Left ventricle myocardium inferior (tissue), 1 donor: ENCODE results near the gene AKAP10. TPM values are rescaled to one million over a fixed set of nuclear protein-coding genes. Genes with fewer than 3 reads are reported as not detected.

ENCODE experiments used
- DNase-seq: peaks from one replicate; pipeline ENCODE4 v3.0.0-alpha.2; 2020
- H3K27ac ChIP-seq: fragments of 200-600 bp; replicated peaks from 2 replicates; pipeline ENCODE4 v1.8.0; 2021
- H3K27me3 ChIP-seq: fragments of 200-600 bp; 2 replicates; pipeline ENCODE4 v1.8.0; 2021; ENCODE audit warnings: low read depth
- H3K36me3 ChIP-seq: fragments of 200-600 bp; 2 replicates; pipeline ENCODE4 v1.8.0; 2021
- H3K4me1 ChIP-seq: fragments of 200-600 bp; 2 replicates; pipeline ENCODE4 v1.8.0; 2021
- H3K4me3 ChIP-seq: fragments of 200-600 bp; 2 replicates; pipeline ENCODE4 v1.8.0; 2021; ENCODE audit warnings: mild to moderate bottlenecking, moderate library complexity
- H3K9me3 ChIP-seq: fragments of 200-600 bp; replicated peaks from 2 replicates; pipeline ENCODE4 v1.8.0; 2021
- intact Hi-C: fragments of 100-400 bp; cut with micrococcal nuclease; formaldehyde crosslinking; loops from one replicate; pipeline ENCODE4 v1.11.0; 2022
- total RNA-seq: library from RNA; stranded (reverse); fragmentation: NEBNext Ultra II Directional; extraction: Animal tissue kit (Norgen Biotek cat#: 25700); gene quantifications from one replicate; pipeline ENCODE4 v1.2.1, GENCODE V29; 2021
- TF ChIP-seq, protein P1 (sequence below): fragments of 200-600 bp; IDR thresholded peaks from 2 replicates; pipeline ENCODE4 v1.8.0; 2021; ENCODE audit warnings: antibody characterized with exemption, mild to moderate bottlenecking, borderline replicate concordance
- donor health status: DM: no; HTN: yes; CAD: no; lungs with severe emphysema.

The AKAP10 gene
- total RNA-seq, 1 donor from 2014 or later: 12.9 TPM

DNA sequence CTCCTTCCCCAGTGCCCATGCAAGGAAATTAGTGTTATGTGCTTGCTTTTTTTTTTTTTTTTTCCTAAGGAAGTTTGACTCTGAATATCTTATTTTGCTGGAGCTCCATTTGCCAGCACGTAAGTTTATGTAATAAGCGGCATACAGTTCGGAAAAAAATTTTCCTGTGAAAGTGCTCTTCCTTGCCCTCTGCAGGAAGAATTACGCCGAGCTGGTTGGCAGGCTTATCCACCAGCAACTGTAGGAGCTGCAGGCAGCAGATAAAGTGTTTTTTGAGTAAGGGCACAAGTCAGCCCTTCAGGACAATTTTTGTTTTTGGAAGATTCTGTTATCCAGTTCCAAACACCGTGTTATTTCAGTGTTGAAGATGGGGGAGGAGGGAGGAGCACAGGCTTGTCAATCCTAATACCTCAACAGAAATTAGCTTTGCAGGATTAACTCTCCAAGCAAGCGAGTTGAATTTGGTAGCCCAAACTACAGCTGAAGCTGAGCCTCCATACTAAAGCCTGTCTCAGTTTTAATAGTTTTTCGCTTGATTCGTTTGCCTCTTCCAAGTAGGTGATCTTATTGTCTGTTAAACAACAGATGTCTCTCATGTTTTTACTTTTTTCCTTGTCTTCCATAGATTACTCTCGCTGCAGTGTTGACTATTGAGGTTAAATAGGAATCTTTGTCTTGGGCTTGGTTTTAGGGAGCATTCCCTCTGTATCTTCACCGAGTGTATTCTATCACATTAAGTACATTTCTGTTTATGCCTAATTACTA lies 32.7 kb upstream of the AKAP10 start:
- Histone ChIP-seq H3K4me1 (peaks cover 18% of the 10 kb centered on the region), H3K27ac (peak overlapping the region; percentile 87), H3K4me3 (peak overlapping the region; percentile 87), H3K36me3 (no peaks in the 10 kb centered on the region), H3K27me3 (peaks cover 71% of the 10 kb centered on the region), H3K9me3 (no peaks in the 10 kb centered on the region)
- intact Hi-C loops: no loop called here
- TF ChIP-seq, protein P1, sequence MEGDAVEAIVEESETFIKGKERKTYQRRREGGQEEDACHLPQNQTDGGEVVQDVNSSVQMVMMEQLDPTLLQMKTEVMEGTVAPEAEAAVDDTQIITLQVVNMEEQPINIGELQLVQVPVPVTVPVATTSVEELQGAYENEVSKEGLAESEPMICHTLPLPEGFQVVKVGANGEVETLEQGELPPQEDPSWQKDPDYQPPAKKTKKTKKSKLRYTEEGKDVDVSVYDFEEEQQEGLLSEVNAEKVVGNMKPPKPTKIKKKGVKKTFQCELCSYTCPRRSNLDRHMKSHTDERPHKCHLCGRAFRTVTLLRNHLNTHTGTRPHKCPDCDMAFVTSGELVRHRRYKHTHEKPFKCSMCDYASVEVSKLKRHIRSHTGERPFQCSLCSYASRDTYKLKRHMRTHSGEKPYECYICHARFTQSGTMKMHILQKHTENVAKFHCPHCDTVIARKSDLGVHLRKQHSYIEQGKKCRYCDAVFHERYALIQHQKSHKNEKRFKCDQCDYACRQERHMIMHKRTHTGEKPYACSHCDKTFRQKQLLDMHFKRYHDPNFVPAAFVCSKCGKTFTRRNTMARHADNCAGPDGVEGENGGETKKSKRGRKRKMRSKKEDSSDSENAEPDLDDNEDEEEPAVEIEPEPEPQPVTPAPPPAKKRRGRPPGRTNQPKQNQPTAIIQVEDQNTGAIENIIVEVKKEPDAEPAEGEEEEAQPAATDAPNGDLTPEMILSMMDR: peak; percentile 53
- DNase-seq: peak; percentile 28

DNA sequence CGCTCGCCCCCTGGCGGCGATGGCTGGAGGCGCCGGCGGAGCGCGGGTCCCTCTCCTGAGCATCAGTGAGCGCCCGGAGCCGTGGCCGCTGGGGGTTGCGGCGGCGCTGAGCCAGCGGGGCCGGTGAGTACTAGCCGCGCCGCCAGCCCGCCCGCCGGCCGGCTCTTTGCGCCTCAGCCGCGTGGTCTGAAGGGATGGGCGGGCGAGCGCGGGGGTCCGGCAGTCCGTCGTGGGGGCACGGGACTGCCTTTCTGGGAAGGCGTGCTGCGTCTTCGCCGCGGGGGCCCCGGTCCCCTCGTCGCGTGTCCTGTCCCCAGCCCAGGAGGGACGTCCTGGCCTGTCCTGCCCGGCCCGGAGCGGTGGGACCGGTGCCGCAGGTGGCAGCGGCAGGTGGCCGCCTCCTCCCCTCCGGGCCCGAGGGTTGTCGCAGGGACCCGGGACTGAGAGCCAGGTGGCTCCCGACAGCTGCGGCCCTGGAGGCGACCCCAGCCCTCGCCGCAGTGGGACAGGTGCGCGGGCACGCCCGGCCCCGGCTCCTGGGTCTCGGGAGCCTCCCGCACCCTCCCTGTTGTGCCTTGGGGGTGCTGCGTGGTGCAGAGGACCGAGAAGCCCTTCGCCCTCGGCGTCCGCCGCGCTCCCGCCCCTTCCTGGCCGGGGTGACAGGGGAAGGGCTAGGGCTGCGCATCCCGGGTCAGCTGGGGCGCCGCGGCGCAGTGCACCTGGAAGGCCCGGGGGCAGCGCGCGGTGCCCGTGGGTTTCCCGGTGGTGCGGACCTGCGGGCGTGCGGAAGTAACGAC lies 31.9 kb upstream of the AKAP10 start, which contains the start of gene SPECC1:
SPECC1 (plus strand) TSS at position 58 of the 797 bp plus-strand sequence. CDS start 87,293 bp downstream, outside the sequence.
- DNase-seq: peak; percentile 84
- Histone ChIP-seq H3K9me3 (no peaks in the 10 kb centered on the region), H3K27me3 (peaks cover 79% of the 10 kb centered on the region), H3K4me1 (peaks cover 18% of the 10 kb centered on the region), H3K4me3 (peak within 1 kb of the TSS; percentile 87), H3K36me3 (no peaks in the 10 kb centered on the region), H3K27ac (peak within 1 kb of the TSS; percentile 87)
- TF ChIP-seq, protein P1: peak; percentile 99
- intact Hi-C loops: no loop called here

DNA sequence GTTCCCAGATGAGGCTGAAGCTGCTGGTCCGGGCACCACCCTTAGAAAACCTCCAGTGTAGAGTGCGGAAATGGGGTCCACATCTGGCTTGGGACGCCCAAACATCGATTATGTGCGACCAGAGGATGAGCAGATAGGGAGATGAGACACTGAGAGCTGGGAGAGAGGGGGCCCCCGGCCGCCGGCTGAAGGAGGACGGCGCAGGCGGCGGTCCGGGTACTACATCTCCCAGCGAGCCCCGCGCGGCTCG lies 31.3 kb upstream of the AKAP10 start:
- Histone ChIP-seq H3K9me3 (no peaks in the 10 kb centered on the region), H3K27ac (peak overlapping the region; percentile 87), H3K27me3 (peaks cover 84% of the 10 kb centered on the region), H3K36me3 (no peaks in the 10 kb centered on the region), H3K4me1 (peaks cover 18% of the 10 kb centered on the region), H3K4me3 (peak overlapping the region; percentile 87)
- DNase-seq: no peak
- TF ChIP-seq, protein P1: no peak
- intact Hi-C loops: no loop called here

DNA sequence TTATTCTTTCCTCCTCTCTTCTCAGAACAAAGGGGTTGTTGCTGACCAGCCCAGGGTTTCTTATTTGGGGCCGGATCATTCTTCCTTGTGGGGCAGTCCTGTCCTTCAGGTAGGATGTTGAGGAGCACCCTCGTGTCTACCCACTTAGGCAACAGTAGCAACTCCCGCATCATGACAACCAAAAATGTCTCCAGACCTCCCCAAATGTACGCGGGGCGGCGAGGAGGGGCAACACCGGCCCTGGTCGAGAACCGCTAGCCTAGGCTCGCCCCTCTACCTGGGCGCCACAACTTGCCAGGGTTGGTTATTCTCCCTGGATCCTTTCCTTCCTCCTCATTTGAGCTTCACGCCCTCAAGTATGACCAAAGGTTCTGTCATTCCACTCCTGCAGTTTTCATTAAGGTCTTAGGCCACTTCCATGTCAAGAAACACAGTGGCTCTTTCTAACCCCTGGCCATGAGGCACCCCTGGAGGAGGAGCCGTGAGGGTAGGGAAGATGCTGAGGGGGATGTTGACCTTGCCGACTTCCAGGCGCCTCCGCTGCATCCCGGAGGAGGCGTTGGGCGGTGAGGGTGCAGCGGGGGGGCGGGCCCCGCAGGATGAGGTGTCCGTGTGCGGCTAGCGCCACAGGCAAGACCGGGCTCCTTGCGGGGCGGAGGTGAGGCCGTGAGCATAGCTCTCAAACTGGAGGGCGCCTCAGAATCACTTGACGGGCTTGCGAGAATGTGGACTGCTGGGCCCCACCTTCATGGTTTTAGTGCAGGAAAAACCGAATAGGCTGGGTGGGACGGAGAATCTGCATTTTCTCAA lies 30.8 kb upstream of the AKAP10 start:
- TF ChIP-seq, protein P1: no peak
- peak; percentile 20 for DNase-seq
- intact Hi-C loops: no loop called here
- no peaks in the 10 kb centered on the region for H3K36me3 ChIP-seq
- H3K4me3 ChIP-seq: peak overlapping the region; percentile 87
- peaks cover 88% of the 10 kb centered on the region for H3K27me3 ChIP-seq
- peak overlapping the region; percentile 87 for H3K27ac ChIP-seq
- peaks cover 18% of the 10 kb centered on the region for H3K4me1 ChIP-seq
- no peaks in the 10 kb centered on the region for H3K9me3 ChIP-seq

DNA sequence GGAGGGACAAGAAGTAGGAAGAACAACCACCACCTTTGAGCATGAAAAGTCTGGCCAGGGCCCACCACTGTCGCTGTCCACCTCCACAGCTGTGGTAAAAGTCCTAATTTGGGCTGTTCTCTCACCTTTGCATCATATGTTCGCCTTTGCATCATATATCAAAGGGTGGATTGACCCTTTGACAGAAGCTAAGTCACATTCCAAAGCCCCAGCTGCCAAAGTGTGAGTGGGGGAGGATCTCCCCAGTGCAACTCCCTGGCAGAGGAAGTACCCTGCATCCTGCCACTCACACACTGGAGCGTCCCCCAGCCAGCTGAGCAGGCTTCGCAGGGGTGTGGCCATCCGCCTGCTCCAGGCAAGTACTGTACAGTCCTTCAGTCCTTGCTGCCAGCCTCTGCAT lies 18.9 kb upstream of the AKAP10 start:
- Histone ChIP-seq H3K9me3 (no peaks in the 10 kb centered on the region), H3K27ac (no peak overlapping the region), H3K36me3 (no peaks in the 10 kb centered on the region), H3K4me3 (no peak overlapping the region), H3K4me1 (peaks cover 4% of the 10 kb centered on the region), H3K27me3 (peaks cover 19% of the 10 kb centered on the region)
- intact Hi-C loops: no loop called here
- TF ChIP-seq, protein P1: no peak
- DNase-seq: no peak
